ENCODE results near the gene PRIM2. TPM values are rescaled to one million over a fixed set of nuclear protein-coding genes. Genes with fewer than 3 reads are reported as not detected.

PRIM2 gene
- total RNA-seq, 1 donor from 2014 or later: 16.2 TPM

DNA sequence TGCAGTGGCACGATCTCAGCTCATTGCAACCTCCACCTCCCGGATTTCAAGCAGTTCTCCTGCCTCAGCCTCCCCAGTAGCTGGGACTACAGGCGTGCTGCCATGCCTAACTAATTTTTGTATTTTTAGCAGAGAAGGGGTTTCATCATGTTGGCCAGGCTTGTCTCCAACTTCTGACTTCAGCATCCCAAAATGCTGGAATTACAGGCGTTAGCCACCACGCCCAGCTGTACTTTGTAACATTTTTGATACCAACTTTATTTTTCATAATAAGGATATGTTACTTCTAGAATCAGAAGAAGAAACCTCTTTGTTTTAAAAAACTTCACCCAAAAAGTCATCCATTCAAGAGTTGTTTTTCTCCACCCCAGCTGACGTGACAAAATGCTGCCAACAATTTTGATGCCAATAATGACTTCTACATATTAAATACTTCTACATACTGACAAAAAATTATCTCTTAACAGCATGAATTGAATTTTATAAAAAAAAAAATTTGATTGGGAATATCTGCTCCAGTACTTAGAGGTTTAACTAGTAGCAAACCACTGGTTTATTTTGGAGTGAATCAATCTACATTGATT, 22.5 kb upstream of the PRIM2 start:
- Mint-ChIP-seq H3K27ac (ENCODE audit: unreplicated experiment) (no peak overlapping the region), H3K36me3 (ENCODE audit: low read depth, unreplicated experiment) (no peaks in the 10 kb centered on the region), H3K4me3 (ENCODE audit: unreplicated experiment) (no peak overlapping the region), H3K4me1 (ENCODE audit: unreplicated experiment) (no peaks in the 10 kb centered on the region), H3K27me3 (ENCODE audit: unreplicated experiment) (no peaks in the 10 kb centered on the region), H3K9me3 (ENCODE audit: unreplicated experiment) (no peaks in the 10 kb centered on the region)
- TF ChIP-seq, protein P1, sequence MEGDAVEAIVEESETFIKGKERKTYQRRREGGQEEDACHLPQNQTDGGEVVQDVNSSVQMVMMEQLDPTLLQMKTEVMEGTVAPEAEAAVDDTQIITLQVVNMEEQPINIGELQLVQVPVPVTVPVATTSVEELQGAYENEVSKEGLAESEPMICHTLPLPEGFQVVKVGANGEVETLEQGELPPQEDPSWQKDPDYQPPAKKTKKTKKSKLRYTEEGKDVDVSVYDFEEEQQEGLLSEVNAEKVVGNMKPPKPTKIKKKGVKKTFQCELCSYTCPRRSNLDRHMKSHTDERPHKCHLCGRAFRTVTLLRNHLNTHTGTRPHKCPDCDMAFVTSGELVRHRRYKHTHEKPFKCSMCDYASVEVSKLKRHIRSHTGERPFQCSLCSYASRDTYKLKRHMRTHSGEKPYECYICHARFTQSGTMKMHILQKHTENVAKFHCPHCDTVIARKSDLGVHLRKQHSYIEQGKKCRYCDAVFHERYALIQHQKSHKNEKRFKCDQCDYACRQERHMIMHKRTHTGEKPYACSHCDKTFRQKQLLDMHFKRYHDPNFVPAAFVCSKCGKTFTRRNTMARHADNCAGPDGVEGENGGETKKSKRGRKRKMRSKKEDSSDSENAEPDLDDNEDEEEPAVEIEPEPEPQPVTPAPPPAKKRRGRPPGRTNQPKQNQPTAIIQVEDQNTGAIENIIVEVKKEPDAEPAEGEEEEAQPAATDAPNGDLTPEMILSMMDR (IDR thresholded peaks at IDR 0.05; ENCODE audit: unreplicated experiment): no peak
- no peak for DNase-seq (ENCODE audit: low spot score)

DNA sequence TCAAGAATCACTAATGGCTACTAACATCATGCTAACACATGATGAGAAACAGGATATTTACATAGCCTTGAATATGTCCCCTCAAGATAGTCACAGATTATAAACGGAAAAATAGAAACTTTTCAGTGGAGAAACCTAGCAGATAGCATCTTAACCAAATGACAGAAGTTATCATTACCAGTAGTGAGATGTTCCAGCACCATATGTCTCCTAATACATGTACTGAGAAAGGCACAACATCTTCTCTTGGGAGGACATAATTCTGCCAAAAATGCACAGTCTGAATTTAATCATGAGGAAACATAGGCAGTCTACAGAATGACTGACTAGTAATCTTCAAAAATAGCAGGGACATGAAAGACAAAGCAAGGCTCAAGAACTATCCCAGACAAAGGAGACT, 19.9 kb upstream of the PRIM2 start:
- no peak overlapping the region for H3K27ac Mint-ChIP-seq (ENCODE audit: unreplicated experiment)
- H3K36me3 Mint-ChIP-seq (ENCODE audit: low read depth, unreplicated experiment): no peaks in the 10 kb centered on the region
- TF ChIP-seq, protein P1 (IDR thresholded peaks at IDR 0.05; ENCODE audit: unreplicated experiment): no peak
- H3K4me1 Mint-ChIP-seq (ENCODE audit: unreplicated experiment): no peaks in the 10 kb centered on the region
- no peaks in the 10 kb centered on the region for H3K27me3 Mint-ChIP-seq (ENCODE audit: unreplicated experiment)
- no peak overlapping the region for H3K4me3 Mint-ChIP-seq (ENCODE audit: unreplicated experiment)
- no peaks in the 10 kb centered on the region for H3K9me3 Mint-ChIP-seq (ENCODE audit: unreplicated experiment)
- DNase-seq (ENCODE audit: low spot score): no peak

DNA sequence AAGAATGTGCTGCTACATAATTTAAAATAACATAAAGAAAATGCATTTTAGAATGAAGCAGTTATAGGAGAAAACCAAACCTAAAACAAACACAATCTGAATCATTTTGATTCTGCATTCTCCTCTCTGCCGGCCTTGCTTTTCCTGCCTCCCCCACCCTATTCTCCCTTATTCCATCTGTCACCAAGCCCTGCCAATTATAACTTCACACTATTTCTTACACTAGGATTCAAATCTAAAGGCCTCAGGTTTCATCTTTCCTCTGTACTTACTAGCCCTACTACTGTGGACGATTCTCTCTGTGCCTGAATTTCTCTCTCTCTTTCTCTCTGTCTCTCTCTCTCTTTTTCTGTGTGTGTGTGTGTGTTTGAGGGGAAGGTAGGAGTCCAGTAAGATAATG, 18.7 kb upstream of the PRIM2 start:
- Mint-ChIP-seq H3K9me3 (ENCODE audit: unreplicated experiment) (no peaks in the 10 kb centered on the region), H3K27me3 (ENCODE audit: unreplicated experiment) (no peaks in the 10 kb centered on the region), H3K36me3 (ENCODE audit: low read depth, unreplicated experiment) (no peaks in the 10 kb centered on the region), H3K4me3 (ENCODE audit: unreplicated experiment) (no peak overlapping the region), H3K27ac (ENCODE audit: unreplicated experiment) (no peak overlapping the region), H3K4me1 (ENCODE audit: unreplicated experiment) (no peaks in the 10 kb centered on the region)
- TF ChIP-seq, protein P1 (IDR thresholded peaks at IDR 0.05; ENCODE audit: unreplicated experiment): no peak
- DNase-seq (ENCODE audit: low spot score): no peak

DNA sequence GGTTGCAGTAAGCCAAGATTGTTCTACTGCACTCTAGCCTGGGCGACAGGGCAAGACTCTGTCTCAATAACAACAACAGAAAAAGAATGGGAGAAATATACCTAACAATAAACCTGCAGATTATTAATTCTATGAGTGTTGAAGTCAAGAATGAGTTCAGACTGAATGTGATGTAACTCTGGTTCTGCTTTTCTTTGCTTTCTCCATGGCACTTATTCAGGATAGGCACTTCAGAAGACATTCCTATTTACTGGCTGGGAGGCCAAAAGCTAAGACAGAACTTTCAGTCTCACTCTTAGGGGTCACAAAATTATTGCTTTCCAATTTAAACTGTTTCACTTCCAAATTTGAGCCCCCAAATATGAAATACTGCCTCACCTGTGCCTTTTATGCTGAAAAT, 15.7 kb upstream of the PRIM2 start:
- Mint-ChIP-seq H3K4me3 (ENCODE audit: unreplicated experiment) (no peak overlapping the region), H3K4me1 (ENCODE audit: unreplicated experiment) (no peaks in the 10 kb centered on the region), H3K27ac (ENCODE audit: unreplicated experiment) (no peak overlapping the region), H3K27me3 (ENCODE audit: unreplicated experiment) (no peaks in the 10 kb centered on the region), H3K36me3 (ENCODE audit: low read depth, unreplicated experiment) (no peaks in the 10 kb centered on the region), H3K9me3 (ENCODE audit: unreplicated experiment) (no peaks in the 10 kb centered on the region)
- TF ChIP-seq, protein P1 (IDR thresholded peaks at IDR 0.05; ENCODE audit: unreplicated experiment): no peak
- no peak for DNase-seq (ENCODE audit: low spot score)

DNA sequence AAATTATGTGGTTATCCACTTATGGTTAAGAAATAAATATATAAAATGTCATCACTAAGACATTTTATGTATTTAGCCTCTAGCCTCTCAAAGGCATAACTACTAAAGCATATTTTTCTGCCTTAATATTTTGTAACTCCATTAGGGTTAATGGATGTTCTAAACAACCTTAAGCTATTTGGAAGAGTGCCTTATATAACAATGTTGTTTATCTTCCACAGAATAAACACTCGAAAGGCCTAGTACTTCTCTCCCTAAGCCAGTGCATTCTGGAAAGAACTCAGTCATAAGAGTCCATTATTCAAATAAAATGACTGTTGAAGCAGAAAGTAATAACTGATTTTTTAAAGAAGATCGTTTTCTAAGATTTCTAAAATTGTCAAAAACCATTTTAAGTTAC, 15.0 kb upstream of the PRIM2 start:
- H3K4me1 Mint-ChIP-seq (ENCODE audit: unreplicated experiment): no peaks in the 10 kb centered on the region
- TF ChIP-seq, protein P1 (IDR thresholded peaks at IDR 0.05; ENCODE audit: unreplicated experiment): no peak
- no peaks in the 10 kb centered on the region for H3K9me3 Mint-ChIP-seq (ENCODE audit: unreplicated experiment)
- no peak overlapping the region for H3K4me3 Mint-ChIP-seq (ENCODE audit: unreplicated experiment)
- no peak for DNase-seq (ENCODE audit: low spot score)
- H3K36me3 Mint-ChIP-seq (ENCODE audit: low read depth, unreplicated experiment): no peaks in the 10 kb centered on the region
- H3K27me3 Mint-ChIP-seq (ENCODE audit: unreplicated experiment): no peaks in the 10 kb centered on the region
- no peak overlapping the region for H3K27ac Mint-ChIP-seq (ENCODE audit: unreplicated experiment)
